K562 (cell line): ENCODE measurements around the gene DYNLT4. TPM values are rescaled to one million over a fixed set of nuclear protein-coding genes. Genes with fewer than 3 reads are reported as not detected.

Experiments
- ATAC-seq: fragments of 200-7000 bp; cut with Tn5 transposase; 3 replicates; pipeline ENCODE4 v1.9.1; 2020; ENCODE audit warnings: moderate library complexity
- BruUV-seq: library from RNA; stranded (reverse); fragments of 400-500 nt; replicated peaks from 2 replicates; lab custom pipeline; 2021; lab: Mats Ljungman, UMichigan
- CTCF ChIA-PET: fragments of 300-600 bp; formaldehyde crosslinking; extraction: SDS; loops from one replicate; lab custom pipeline; 2021; ENCODE audit warnings: low intra/inter-chr PET ratio; lab: Yijun Ruan, JAX
- POLR2A ChIA-PET: fragments of 300-600, 350-650 bp; sonication (Branson Sonifier 250); formaldehyde crosslinking; extraction: SDS; loops from one replicate; lab custom pipeline; 2021; ENCODE audit warnings: antibody characterized with exemption, inconsistent platforms; lab: Yijun Ruan, JAX
- DNase-seq, 4 experiments: peaks; one replicate each; pipeline versions ENCODE4 v3.0.0 to v3.0.0-alpha.2; 2011 to 2018; ENCODE audit warnings: low spot score in 3 of 4, mixed read lengths in 3 of 4; ENCODE audit errors: extremely low read depth in 1 of 4
- FAIRE-seq: peaks from 2 replicates; lab custom pipeline; 2011; peaks lifted over from hg19 to GRCh38; lab: Jason Lieb, UNC
- H2AFZ ChIP-seq: 2 replicates; pipeline ENCODE4 v1.6.0; 2011; ENCODE audit warnings: low read depth, low read length, control low read depth, inconsistent platforms
- H3K27ac ChIP-seq: fragments of 200-600 bp; 3 replicates; pipeline ENCODE4 v1.8.0; 2011; ENCODE audit warnings: low read depth, mild to moderate bottlenecking, control low read depth, inconsistent platforms, low read length, moderate library complexity, mixed read lengths; ENCODE audit errors: extremely low read depth
- H3K27me3 ChIP-seq, 2 experiments: fragments of 300-600 bp in 1 of 2; 2 replicates in 1 of 2; 3 replicates in 1 of 2; pipeline versions ENCODE4 v1.6.0 to v1.8.0; 2011; ENCODE audit warnings: inconsistent platforms in 2 of 2, low read length in 2 of 2, mild to moderate bottlenecking in 1 of 2, mixed read lengths in 1 of 2, moderate library complexity in 1 of 2; ENCODE audit not compliant: control insufficient read depth in 2 of 2, insufficient read depth in 2 of 2
- H3K36me3 ChIP-seq: fragments of 300-600 bp; 3 replicates; pipeline ENCODE4 v1.8.0; 2011; ENCODE audit warnings: mild to moderate bottlenecking, low read length, inconsistent platforms; ENCODE audit not compliant: control insufficient read depth, insufficient read depth
- H3K4me1 ChIP-seq, 2 experiments: fragments of 200-600 bp in 1 of 2; replicated peaks in 1 of 2; 2 replicates in 1 of 2; 3 replicates in 1 of 2; pipeline versions ENCODE4 v1.5.1 to v1.8.0; 2011; ENCODE audit warnings: inconsistent platforms in 2 of 2, low read length in 2 of 2, mild to moderate bottlenecking in 1 of 2, mixed read lengths in 1 of 2, moderate library complexity in 1 of 2; ENCODE audit not compliant: control insufficient read depth in 2 of 2, insufficient read depth in 2 of 2
- H3K4me2 ChIP-seq: 2 replicates; pipeline ENCODE4 v1.6.1; 2011; ENCODE audit warnings: low read length, control low read depth, inconsistent platforms, mixed read lengths; ENCODE audit not compliant: insufficient read depth
- H3K4me3 ChIP-seq: fragments of 200-600 bp; sonication (generic), shearing (Covaris generic); 2 replicates; pipeline ENCODE4 v1.5.1; 2016; ENCODE audit warnings: control low read depth, inconsistent platforms
- H3K79me2 ChIP-seq: fragments of 200-600 bp; 3 replicates; pipeline ENCODE4 v1.8.0; 2011; ENCODE audit warnings: low read length, inconsistent platforms; ENCODE audit not compliant: control insufficient read depth, insufficient read depth
- H3K9ac ChIP-seq, 2 experiments: 2 replicates each; pipeline versions ENCODE4 v1.6.0 to v1.6.1; 2011; ENCODE audit warnings: low read depth in 2 of 2, low read length in 2 of 2, control low read depth in 1 of 2, inconsistent platforms in 1 of 2, mild to moderate bottlenecking in 1 of 2, mixed read lengths in 1 of 2; ENCODE audit not compliant: insufficient read depth in 1 of 2
- H3K9me1 ChIP-seq: one replicate; pipeline ENCODE4 v1.6.0; 2011; ENCODE audit warnings: inconsistent platforms, mild to moderate bottlenecking, low read length, moderate library complexity; ENCODE audit not compliant: control insufficient read depth, insufficient read depth
- H3K9me3 ChIP-seq: replicated peaks from 2 replicates; pipeline ENCODE4 v1.5.1; 2011; ENCODE audit warnings: low read depth, low read length, inconsistent platforms; ENCODE audit not compliant: control insufficient read depth, insufficient read depth
- H4K20me1 ChIP-seq: replicated peaks from 2 replicates; pipeline ENCODE4 v1.6.1; 2011; ENCODE audit warnings: low read length, inconsistent platforms, mixed read lengths; ENCODE audit not compliant: control insufficient read depth, insufficient read depth
- TCF3 ChIP-seq: sonication (generic); formaldehyde crosslinking; IDR thresholded peaks from 2 replicates; pipeline ENCODE4 v1.4.0; 2020; ENCODE audit warnings: mild to moderate bottlenecking, missing genetic modification reagents
- WGBS: fragments of 100-300 bp; shearing (Covaris generic); methylation state at CpG from one replicate; pipeline ENCODE4 v1.1.6; 2016; ENCODE audit warnings: low coverage, mixed read lengths; ENCODE audit not compliant: insufficient coverage; ENCODE audit errors: missing lambda C conversion rate; 5-methylcytosine and 5-hydroxymethylcytosine counted together
- in situ Hi-C: fragments of 300-500 bp; cut with MboI; formaldehyde crosslinking; loops from 4 replicates; pipeline ENCODE4 v1.15.0; 2018; ENCODE audit warnings: inconsistent platforms, mixed read lengths
- intact Hi-C: fragments of 100-400 bp; cut with micrococcal nuclease; formaldehyde crosslinking; loops from 2 replicates; pipeline ENCODE4 v1.14.2; 2022
- polyA plus RNA-seq, 8 experiments: library from polyadenylated mRNA; depleted of rRNA in 4 of 8; stranded (reverse) in 5 of 8; unstranded in 3 of 8; fragments of >200 nt; fragmentation: Nextera tagmentation in 2 of 8; fragmentation: Illumina TruSeq in 1 of 8; extraction: Ambion mirVana in 2 of 8; extraction: Trizol in 1 of 8; gene quantifications; 2 replicates each; pipeline versions ENCODE4 v1.2.1 to v1.2.3, GENCODE V29; 2011 to 2014; ENCODE audit warnings: inconsistent platforms in 1 of 8, missing spikeins in 1 of 8
- total RNA-seq, 7 experiments: library from RNA; depleted of rRNA in 6 of 7; stranded (reverse); fragments of >200 nt in 6 of 7; fragmentation: Illumina TruSeq in 2 of 7; extraction: Trizol in 2 of 7; gene quantifications; 2 replicates each; pipeline versions ENCODE4 v1.2.1 to v1.2.3, GENCODE V29; 2011 to 2021; ENCODE audit warnings: low replicate concordance in 1 of 7
- TF ChIP-seq, protein P1 (sequence below): fragments of 250-450 bp; sonication (Bioruptor Pico); IDR thresholded peaks from 2 replicates; pipeline ENCODE4 v1.8.0; 2022; ENCODE audit warnings: inconsistent platforms, mild to moderate bottlenecking, moderate library complexity, borderline replicate concordance

DYNLT4 gene
- total and polyA plus RNA-seq, 9 of the 15 experiments (the other 6 are each of a cell fraction or from before 2014, with no cell fraction given), result 0.29 to 0.73 TPM; not detected in 7

DNA sequence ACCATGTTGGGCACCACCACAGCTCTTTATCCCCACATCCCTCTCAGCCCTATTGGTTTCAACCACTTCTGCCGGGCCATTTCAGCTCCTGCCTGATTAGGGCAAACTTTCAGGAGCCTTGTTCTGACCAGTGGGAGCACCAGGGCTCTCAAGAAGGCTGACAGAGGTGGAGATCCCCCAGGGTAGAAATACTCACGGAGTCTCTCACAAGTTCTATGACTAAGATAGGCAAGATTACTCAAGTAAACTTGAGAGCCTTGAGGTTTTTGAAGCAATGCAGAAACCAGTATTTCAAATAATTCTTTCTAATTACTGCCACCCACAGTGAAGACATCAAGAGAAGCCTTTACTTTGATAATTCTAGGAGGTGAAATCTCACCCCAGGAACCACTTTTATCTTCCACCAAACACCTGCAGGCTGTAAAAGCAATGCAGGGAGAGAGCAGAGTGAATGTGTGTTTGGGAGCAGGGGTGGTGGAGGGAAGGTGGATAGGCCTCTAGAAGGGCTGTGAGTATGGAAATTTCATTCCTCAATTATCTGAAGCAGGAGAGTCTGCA lies 42.5 kb upstream of the DYNLT4 start:
- intact Hi-C loops (no loop called here), in situ Hi-C loops (no loop called here)
- TF ChIP-seq, protein P1, sequence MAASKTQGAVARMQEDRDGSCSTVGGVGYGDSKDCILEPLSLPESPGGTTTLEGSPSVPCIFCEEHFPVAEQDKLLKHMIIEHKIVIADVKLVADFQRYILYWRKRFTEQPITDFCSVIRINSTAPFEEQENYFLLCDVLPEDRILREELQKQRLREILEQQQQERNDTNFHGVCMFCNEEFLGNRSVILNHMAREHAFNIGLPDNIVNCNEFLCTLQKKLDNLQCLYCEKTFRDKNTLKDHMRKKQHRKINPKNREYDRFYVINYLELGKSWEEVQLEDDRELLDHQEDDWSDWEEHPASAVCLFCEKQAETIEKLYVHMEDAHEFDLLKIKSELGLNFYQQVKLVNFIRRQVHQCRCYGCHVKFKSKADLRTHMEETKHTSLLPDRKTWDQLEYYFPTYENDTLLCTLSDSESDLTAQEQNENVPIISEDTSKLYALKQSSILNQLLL, result no peak
- TF ChIP-seq TCF3 (CRISPR knock-in tag), result peak; percentile 41
- no peak overlapping the region for H3K27ac ChIP-seq
- H3K9ac ChIP-seq, result no peak overlapping the region; a peak in 1 of 4 replicates
- H3K27me3 ChIP-seq, result no peaks in the 10 kb centered on the region
- no TSS peak for BruUV-seq
- H3K4me3 ChIP-seq, result no peak overlapping the region
- no peak for ATAC-seq
- no peaks in the 10 kb centered on the region for H3K9me1 ChIP-seq
- no peak for DNase-seq
- no peaks in the 10 kb centered on the region for H3K4me1 ChIP-seq
- POLR2A ChIA-PET, result interaction anchor here (0.6 to 4.1 kb wide), 2 partner anchors 31 to 239 kb away, joined by 4 to 16 read pairs; no protein-coding TSS in a partner anchor
- H3K79me2 ChIP-seq, result no peaks in the 10 kb centered on the region
- H4K20me1 ChIP-seq, result no peaks in the 10 kb centered on the region
- H3K4me2 ChIP-seq, result no peak overlapping the region
- H3K9me3 ChIP-seq, result no peaks in the 10 kb centered on the region
- H3K36me3 ChIP-seq, result peaks cover 27% of the 10 kb centered on the region; the same call in 2 of the 3 replicates
- CTCF ChIA-PET, result no interaction called here
- no peak overlapping the region for H2AFZ ChIP-seq
- WGBS, result 59% methylated on average over 2 of the region's 2 CpGs
- FAIRE-seq, result no peak
